Endodermal cell (in vitro differentiated cells): ENCODE measurements around the gene LPAR3. TPM values are rescaled to one million over a fixed set of nuclear protein-coding genes. Genes with fewer than 3 reads are reported as not detected.

Experiments
- DNase-seq: peaks from one replicate; pipeline ENCODE4 v3.0.0-alpha.2; 2017
- H3K27ac ChIP-seq: 2 replicates; pipeline ENCODE4 v1.5.1; 2013; ENCODE audit warnings: mild to moderate bottlenecking, low read depth, low read length, moderate library complexity
- H3K27me3 ChIP-seq: 2 replicates; pipeline ENCODE4 v1.6.1; 2013; ENCODE audit warnings: mild to moderate bottlenecking, low read length, moderate library complexity; ENCODE audit not compliant: insufficient read depth, control insufficient read depth, poor library complexity, severe bottlenecking
- H3K36me3 ChIP-seq: 2 replicates; pipeline ENCODE4 v1.7.0; 2013; ENCODE audit warnings: mild to moderate bottlenecking, low read length, moderate library complexity; ENCODE audit not compliant: control insufficient read depth, insufficient read depth
- H3K4me1 ChIP-seq: one replicate; pipeline ENCODE4 v1.7.0; 2013; ENCODE audit warnings: low read length; ENCODE audit not compliant: control insufficient read depth, insufficient read depth
- H3K4me3 ChIP-seq: 2 replicates; pipeline ENCODE4 v1.5.1; 2013; ENCODE audit warnings: mild to moderate bottlenecking, low read length, moderate library complexity
- H3K9ac ChIP-seq: 2 replicates; pipeline ENCODE4 v1.6.1; 2013; ENCODE audit warnings: mild to moderate bottlenecking, low read length, moderate library complexity; ENCODE audit not compliant: poor library complexity, severe bottlenecking; ENCODE audit errors: extremely low read depth
- H3K9me3 ChIP-seq: 2 replicates; pipeline ENCODE4 v1.6.1; 2013; ENCODE audit warnings: mild to moderate bottlenecking, low read length, moderate library complexity; ENCODE audit not compliant: control insufficient read depth
- H3K27ac Mint-ChIP-seq: 2 replicates; pipeline ENCODE4 v1.8.0; 2020; ENCODE audit warnings: mixed read lengths
- H3K27me3 Mint-ChIP-seq: 2 replicates; pipeline ENCODE4 v1.8.0; 2021; ENCODE audit warnings: mild to moderate bottlenecking, mixed read lengths; ENCODE audit not compliant: insufficient read depth
- H3K36me3 Mint-ChIP-seq: 2 replicates; pipeline ENCODE4 v1.8.0; 2020; ENCODE audit warnings: low read depth, mixed read lengths
- H3K4me1 Mint-ChIP-seq: 2 replicates; pipeline ENCODE4 v1.8.0; 2020; ENCODE audit warnings: mixed read lengths
- H3K4me3 Mint-ChIP-seq: 2 replicates; pipeline ENCODE4 v1.8.0; 2020; ENCODE audit warnings: mild to moderate bottlenecking, moderate library complexity, mixed read lengths
- H3K9me3 Mint-ChIP-seq: 2 replicates; pipeline ENCODE4 v1.8.0; 2020; ENCODE audit warnings: mild to moderate bottlenecking, mixed read lengths
- CTCF ChIP-seq: fragments of 200-600 bp; sonication (generic); conservative IDR thresholded peaks from 2 replicates; pipeline ENCODE4 v1.5.0; 2021; ENCODE audit warnings: antibody characterized with exemption, mild to moderate bottlenecking
- WGBS, 2 experiments: methylation state at CpG; one replicate each; pipeline versions ENCODE4 v1.1.5 to v1.1.7; 2013; ENCODE audit warnings: missing lambda C conversion rate in 2 of 2, mixed read lengths in 1 of 2; ENCODE audit not compliant: insufficient coverage in 1 of 2, insufficient read length in 1 of 2; 5-methylcytosine and 5-hydroxymethylcytosine counted together
- total RNA-seq, 2 donors: library from RNA; stranded (reverse); fragmentation: NEBNext Ultra II Directional in 1 of 2; extraction: Animal tissue kit (Norgen Biotek cat#: 25700) in 1 of 2; gene quantifications; 2 replicates in 1 of 2; 3 replicates in 1 of 2; pipeline ENCODE4 v1.2.1, GENCODE V29; 2021

Gene LPAR3
- total RNA-seq, 2 donors from 2014 or later, result 0.89 to 3.7 TPM

GRCh38 chr1:84896279-84896678, 3.3 kb upstream of the LPAR3 start:
- TF ChIP-seq CTCF, result no peak
- Histone ChIP-seq H3K27me3 (peaks cover 39% of the 10 kb centered on the region), H3K27ac (no peak overlapping the region), H3K4me3 (no peak overlapping the region), H3K9ac (no peak overlapping the region), H3K36me3 (no peaks in the 10 kb centered on the region), H3K9me3 (no peaks in the 10 kb centered on the region), H3K4me1 (peaks cover 3% of the 10 kb centered on the region)
- DNase-seq, result no peak
- Mint-ChIP-seq H3K4me1 (peaks cover 8% of the 10 kb centered on the region), H3K27ac (no peak overlapping the region), H3K9me3 (peaks cover 8% of the 10 kb centered on the region), H3K27me3 (peaks cover 43% of the 10 kb centered on the region), H3K4me3 (no peak overlapping the region), H3K36me3 (no peaks in the 10 kb centered on the region)
- 92% methylated on average over 2 of the region's 2 CpGs; no CpG with 5 or more reads in 1 of the 2 experiments for WGBS, 2 experiments

GRCh38 chr1:84890566-84890965, 2.4 kb downstream of the LPAR3 start:
- Mint-ChIP-seq H3K36me3 (no peaks in the 10 kb centered on the region), H3K27ac (no peak overlapping the region), H3K4me3 (no peak overlapping the region), H3K27me3 (peaks cover 42% of the 10 kb centered on the region), H3K4me1 (peaks cover 8% of the 10 kb centered on the region), H3K9me3 (no peaks in the 10 kb centered on the region)
- Histone ChIP-seq H3K27me3 (peaks cover 49% of the 10 kb centered on the region), H3K4me1 (peaks cover 3% of the 10 kb centered on the region), H3K36me3 (no peaks in the 10 kb centered on the region), H3K27ac (no peak overlapping the region), H3K4me3 (no peak overlapping the region), H3K9ac (no peak overlapping the region), H3K9me3 (no peaks in the 10 kb centered on the region)
- 88 to 92% methylated on average over 2 of the region's 2 CpGs for WGBS, 2 experiments
- no peak for TF ChIP-seq CTCF
- DNase-seq, result no peak

GRCh38 chr1:84889437-84889836, 3.6 kb downstream of the LPAR3 start:
- no peaks in the 10 kb centered on the region for H3K36me3 ChIP-seq
- no peaks in the 10 kb centered on the region for H3K9me3 ChIP-seq
- Mint-ChIP-seq H3K4me3 (no peak overlapping the region), H3K36me3 (no peaks in the 10 kb centered on the region), H3K27me3 (peaks cover 31% of the 10 kb centered on the region), H3K27ac (no peak overlapping the region), H3K9me3 (no peaks in the 10 kb centered on the region), H3K4me1 (peaks cover 4% of the 10 kb centered on the region)
- TF ChIP-seq CTCF, result no peak
- H3K4me3 ChIP-seq, result no peak overlapping the region
- DNase-seq, result no peak
- no peak overlapping the region for H3K27ac ChIP-seq
- H3K4me1 ChIP-seq, result peaks cover 3% of the 10 kb centered on the region
- H3K9ac ChIP-seq, result no peak overlapping the region
- WGBS, 2 experiments, result 75 to 78% methylated on average over 4 to 5 of the region's 5 CpGs
- peaks cover 39% of the 10 kb centered on the region for H3K27me3 ChIP-seq
